ENCODE results near the gene LRRC51.
"Not testable (repeated sequence)": the region's sequence is repeated elsewhere in the genome, so short reads cannot be mapped to it uniquely, and the experiment has no call there.

The LRRC51 gene

DNA sequence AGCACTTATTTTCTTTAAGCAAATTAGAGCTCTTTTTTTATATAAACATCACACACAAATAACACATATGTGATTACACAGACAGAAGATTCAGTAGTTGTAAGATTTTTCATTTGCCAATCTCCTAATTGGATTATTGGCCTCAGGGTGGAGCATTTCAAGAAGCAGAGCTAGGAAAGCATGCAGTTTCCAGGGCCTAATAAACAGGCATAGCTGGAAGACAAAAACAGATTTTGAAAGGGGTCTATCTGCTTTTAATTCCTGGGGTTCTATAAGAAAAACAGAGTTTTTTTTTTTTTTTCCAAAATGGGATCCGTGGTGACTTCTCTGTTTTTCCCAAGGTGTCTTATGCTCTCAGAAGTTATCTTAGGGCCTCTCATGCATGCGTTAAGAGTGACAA, 47.3 kb downstream of the LRRC51 start:
- in situ Hi-C loops (cut with HindIII; ENCODE audit: low pct_ligation_motif_present, low pct_unique_long_range_greater_than_20kb, low sequenced_read_pairs), result no loop called here
- DNase-seq, result no peak

GRCh38 chr11:72129381-72129780, 48.7 kb downstream of the LRRC51 start:
- no peak for DNase-seq
- in situ Hi-C loops (cut with HindIII; ENCODE audit: low pct_ligation_motif_present, low pct_unique_long_range_greater_than_20kb, low sequenced_read_pairs), result no loop called here

DNA sequence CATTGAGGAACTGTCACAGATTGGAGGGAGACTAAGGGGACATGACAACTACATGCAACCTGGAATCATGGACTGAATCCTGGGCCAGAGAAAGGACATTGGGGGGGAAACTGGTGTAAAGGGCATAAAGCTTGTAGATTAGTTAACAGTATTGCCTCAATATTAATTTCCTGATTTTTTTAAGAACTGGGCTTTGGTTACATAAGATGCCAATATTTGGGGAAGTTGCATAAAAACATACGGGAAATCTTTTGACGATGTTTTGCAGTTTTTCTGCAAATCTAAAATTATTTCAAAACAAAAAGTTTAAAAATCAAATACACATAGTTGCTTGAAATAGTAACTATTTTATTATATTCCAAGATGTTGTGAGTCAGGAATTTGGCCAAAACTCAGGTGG, 52.0 kb downstream of the LRRC51 start:
- in situ Hi-C loops (cut with HindIII; ENCODE audit: low pct_ligation_motif_present, low pct_unique_long_range_greater_than_20kb, low sequenced_read_pairs), result no loop called here
- DNase-seq, result no peak

DNA sequence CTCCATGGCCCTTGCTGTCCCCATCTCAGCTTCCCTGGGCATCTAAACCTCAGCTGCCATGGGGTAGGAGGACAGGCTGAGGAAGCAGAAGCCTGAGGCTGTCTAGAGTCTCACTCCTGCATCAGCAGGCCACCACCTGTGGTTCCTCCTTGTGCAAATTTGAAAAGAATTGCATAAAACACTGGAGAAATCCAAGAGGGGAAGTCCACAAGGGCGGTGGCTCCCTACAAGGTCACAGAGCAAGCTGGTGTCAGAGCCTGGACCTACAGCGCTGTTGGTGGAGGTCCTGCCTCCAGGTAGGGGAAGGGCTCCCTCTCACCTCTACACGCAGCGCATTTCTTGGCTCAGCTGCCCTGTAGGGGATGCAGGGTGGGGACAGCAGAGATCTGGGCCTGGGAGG, 54.8 kb downstream of the LRRC51 start, which contains the start of gene FOLR3:
Gene FOLR3, plus strand, starts transcription at position 253 of the 400 bp plus-strand sequence. CDS start 228 bp downstream, outside the sequence.
- in situ Hi-C loops (cut with HindIII; ENCODE audit: low pct_ligation_motif_present, low pct_unique_long_range_greater_than_20kb, low sequenced_read_pairs); DNase-seq: not testable (repeated sequence)

DNA sequence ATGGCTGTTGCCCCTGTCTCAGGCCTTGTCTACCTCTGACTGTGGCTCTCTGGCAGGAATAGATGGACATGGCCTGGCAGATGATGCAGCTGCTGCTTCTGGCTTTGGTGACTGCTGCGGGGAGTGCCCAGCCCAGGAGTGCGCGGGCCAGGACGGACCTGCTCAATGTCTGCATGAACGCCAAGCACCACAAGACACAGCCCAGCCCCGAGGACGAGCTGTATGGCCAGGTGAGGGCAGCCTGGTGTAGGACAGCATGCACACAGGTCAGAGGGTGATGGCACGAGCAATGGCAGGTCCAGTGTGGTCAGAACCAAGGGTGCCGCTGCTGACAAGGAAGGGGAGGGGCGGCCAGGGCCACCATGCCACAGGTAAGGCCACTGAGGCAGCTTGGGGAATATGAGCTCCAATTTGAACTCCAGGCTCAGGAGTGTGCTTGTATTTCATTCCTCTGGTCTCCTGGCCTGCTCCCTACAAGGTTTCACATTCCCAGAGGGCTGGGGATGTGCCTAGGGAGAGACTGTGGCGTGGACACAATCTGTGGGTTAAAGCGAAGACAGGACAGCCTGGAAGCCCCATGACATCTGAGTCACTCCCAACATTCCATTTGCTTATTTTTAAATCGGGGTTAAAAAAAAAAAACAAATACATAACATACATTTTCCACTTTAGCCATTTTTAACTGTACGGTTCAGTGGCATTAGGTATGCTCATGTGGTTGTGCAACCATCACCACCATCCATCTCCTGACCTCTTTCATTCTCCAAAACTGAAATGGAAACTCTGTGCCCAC, 55.4 kb downstream of the LRRC51 start:
- no peak for DNase-seq
- in situ Hi-C loops (cut with HindIII; ENCODE audit: low pct_ligation_motif_present, low pct_unique_long_range_greater_than_20kb, low sequenced_read_pairs), result no loop called here

- in situ Hi-C loops (cut with HindIII; ENCODE audit: low pct_ligation_motif_present, low pct_unique_long_range_greater_than_20kb, low sequenced_read_pairs), result no loop called here
Measured at GRCh38 chr11:72136684-72137262, 56.1 kb downstream of the LRRC51 start.

DNA sequence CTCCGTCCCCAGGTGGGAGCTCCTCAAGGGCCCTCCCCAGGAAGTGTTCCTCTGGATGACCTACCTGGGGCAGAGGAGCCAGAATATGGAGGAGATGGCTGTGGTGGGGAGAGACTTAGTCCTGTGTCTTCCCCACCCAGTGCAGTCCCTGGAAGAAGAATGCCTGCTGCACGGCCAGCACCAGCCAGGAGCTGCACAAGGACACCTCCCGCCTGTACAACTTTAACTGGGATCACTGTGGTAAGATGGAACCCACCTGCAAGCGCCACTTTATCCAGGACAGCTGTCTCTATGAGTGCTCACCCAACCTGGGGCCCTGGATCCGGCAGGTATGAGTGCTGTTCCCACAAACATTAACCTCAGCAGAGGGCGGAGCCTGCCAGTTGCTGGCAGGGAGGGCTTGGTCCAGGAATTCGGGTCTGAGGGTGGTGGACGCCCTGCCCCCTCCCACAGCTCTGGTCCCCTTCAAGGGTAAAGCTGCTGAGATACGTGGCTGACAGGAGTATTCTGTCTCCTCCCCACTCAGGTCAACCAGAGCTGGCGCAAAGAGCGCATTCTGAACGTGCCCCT, 58.3 kb downstream of the LRRC51 start:
- in situ Hi-C loops (cut with HindIII; ENCODE audit: low pct_ligation_motif_present, low pct_unique_long_range_greater_than_20kb, low sequenced_read_pairs), result no loop called here
- DNase-seq, result no peak

More at GRCh38 chr11:72136684-72137262, 56.1 kb downstream of the LRRC51 start:
- DNase-seq, result no peak

DNA sequence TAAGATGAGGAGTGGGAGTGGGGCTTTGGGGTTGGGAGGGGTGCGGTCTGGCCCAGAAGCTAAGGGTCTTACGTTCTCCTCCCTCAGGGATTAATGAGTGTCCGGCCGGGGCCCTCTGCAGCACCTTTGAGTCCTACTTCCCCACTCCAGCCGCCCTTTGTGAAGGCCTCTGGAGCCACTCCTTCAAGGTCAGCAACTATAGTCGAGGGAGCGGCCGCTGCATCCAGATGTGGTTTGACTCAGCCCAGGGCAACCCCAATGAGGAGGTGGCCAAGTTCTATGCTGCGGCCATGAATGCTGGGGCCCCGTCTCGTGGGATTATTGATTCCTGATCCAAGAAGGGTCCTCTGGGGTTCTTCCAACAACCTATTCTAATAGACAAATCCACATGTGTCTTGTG, 58.9 kb downstream of the LRRC51 start:
- DNase-seq, result no peak
- in situ Hi-C loops (cut with HindIII; ENCODE audit: low pct_ligation_motif_present, low pct_unique_long_range_greater_than_20kb, low sequenced_read_pairs), result no loop called here

GRCh38 chr11:72140661-72141060, 60.0 kb downstream of the LRRC51 start:
- DNase-seq, result peak; percentile 70
- in situ Hi-C loops (cut with HindIII; ENCODE audit: low pct_ligation_motif_present, low pct_unique_long_range_greater_than_20kb, low sequenced_read_pairs), result no loop called here

DNA sequence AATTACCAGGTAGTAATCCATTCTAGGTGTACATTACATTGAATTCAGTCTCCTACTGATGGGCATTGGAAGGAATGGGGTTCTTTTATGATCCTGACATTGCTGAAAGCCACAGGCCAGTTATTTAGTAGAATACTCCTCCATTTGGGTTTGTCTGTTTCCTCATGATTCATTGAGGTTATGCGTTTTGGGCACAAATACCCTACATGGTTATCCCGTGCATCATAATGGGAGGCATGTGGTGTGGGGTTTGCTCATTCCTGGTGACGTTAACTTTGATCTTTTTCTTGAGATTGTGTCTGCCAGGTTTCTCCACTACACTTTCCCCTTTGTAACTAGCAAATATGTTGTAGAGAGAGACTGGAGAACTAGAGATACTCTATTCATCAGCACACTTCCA, 60.4 kb downstream of the LRRC51 start:
- in situ Hi-C loops (cut with HindIII; ENCODE audit: low pct_ligation_motif_present, low pct_unique_long_range_greater_than_20kb, low sequenced_read_pairs), result no loop called here
- DNase-seq, result peak; percentile 92

DNA sequence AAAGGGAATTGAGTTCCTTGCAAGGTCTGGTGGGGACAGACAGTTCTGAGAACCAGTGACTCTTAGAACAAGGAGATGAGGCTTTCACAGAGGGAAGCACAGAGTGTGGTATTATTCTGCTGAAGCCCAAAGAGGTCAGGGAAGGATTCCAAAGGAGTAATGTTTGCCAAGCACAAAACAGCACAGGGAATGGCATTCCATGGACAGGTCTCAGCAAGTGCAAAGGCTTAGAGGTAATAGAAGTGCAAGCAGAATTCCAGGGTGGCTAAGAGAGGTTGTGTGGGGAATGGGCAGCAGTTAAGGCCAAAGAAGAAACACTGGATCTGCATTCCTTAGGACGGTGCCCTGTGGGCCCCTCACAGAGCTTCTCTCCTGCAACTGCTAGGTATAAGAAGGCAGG, 61.4 kb downstream of the LRRC51 start:
- in situ Hi-C loops (cut with HindIII; ENCODE audit: low pct_ligation_motif_present, low pct_unique_long_range_greater_than_20kb, low sequenced_read_pairs), result not testable (repeated sequence)
- peak; percentile 22 for DNase-seq

- DNase-seq, result peak; percentile 48
- in situ Hi-C loops (cut with HindIII; ENCODE audit: low pct_ligation_motif_present, low pct_unique_long_range_greater_than_20kb, low sequenced_read_pairs), result not testable (repeated sequence)
Measured at GRCh38 chr11:72142543-72142942, 61.9 kb downstream of the LRRC51 start.

GRCh38 chr11:72144807-72145565, 64.3 kb downstream of the LRRC51 start:
- DNase-seq, result peak; percentile 95
- in situ Hi-C loops (cut with HindIII; ENCODE audit: low pct_ligation_motif_present, low pct_unique_long_range_greater_than_20kb, low sequenced_read_pairs), result no loop called here

Measured in ACHN (cell line).